ENCODE measurements around the gene SGF29.
A peak's percentile ranks its signal among the peaks of the same experiment; 100 is the strongest.

Gene SGF29

GRCh38 chr16:28546626-28547025, 7.1 kb upstream of the SGF29 start:
- no peak overlapping the region for H3K27ac ChIP-seq (ENCODE audit: low read length)
- DNase-seq (no peak), ATAC-seq (ENCODE audit: insufficient read depth, low read depth) (no peak)
- H3K36me3 ChIP-seq (ENCODE audit: insufficient read depth, low read length): no peaks in the 10 kb centered on the region
- no peaks in the 10 kb centered on the region for H3K4me1 ChIP-seq (ENCODE audit: insufficient read depth, low read length)
- H3K9ac ChIP-seq (ENCODE audit: low read depth, low read length): no peak overlapping the region
- no peaks in the 10 kb centered on the region for H3K79me2 ChIP-seq (ENCODE audit: insufficient read depth, low read length)
- H3K27me3 ChIP-seq (ENCODE audit: insufficient read depth, low read length, poor library complexity): no peaks in the 10 kb centered on the region
- no peaks in the 10 kb centered on the region for H4K20me1 ChIP-seq (ENCODE audit: insufficient read depth, low read length)
- TF ChIP-seq EZH2 (IDR thresholded peaks at IDR 0.05; ENCODE audit: borderline replicate concordance, low read depth, low read length, severe bottlenecking) (no peak), CTCF (IDR thresholded peaks at IDR 0.05; ENCODE audit: borderline replicate concordance, extremely low read depth, low read length, poor library complexity, severe bottlenecking) (no peak)
- no peak overlapping the region for H2AFZ ChIP-seq (ENCODE audit: low read depth, low read length)
- H3K4me3 ChIP-seq (ENCODE audit: low read depth in 1 of 2, low read length in 2 of 2): no peak overlapping the region
- no peak overlapping the region for H3K4me2 ChIP-seq (ENCODE audit: insufficient read depth, low read length)
- H3K9me3 ChIP-seq (ENCODE audit: insufficient read depth, low read length, severe bottlenecking): no peaks in the 10 kb centered on the region

GRCh38 chr16:28548306-28548802, 5.4 kb upstream of the SGF29 start:
- TF ChIP-seq CTCF (IDR thresholded peaks at IDR 0.05; ENCODE audit: borderline replicate concordance, extremely low read depth, low read length, poor library complexity, severe bottlenecking) (no peak), EZH2 (IDR thresholded peaks at IDR 0.05; ENCODE audit: borderline replicate concordance, low read depth, low read length, severe bottlenecking) (no peak)
- no peaks in the 10 kb centered on the region for H3K36me3 ChIP-seq (ENCODE audit: insufficient read depth, low read length)
- DNase-seq (no peak), ATAC-seq (ENCODE audit: insufficient read depth, low read depth) (no peak)
- no peak overlapping the region for H3K4me3 ChIP-seq (ENCODE audit: low read depth in 1 of 2, low read length in 2 of 2)
- peaks cover 7% of the 10 kb centered on the region for H3K4me1 ChIP-seq (ENCODE audit: insufficient read depth, low read length)
- no peak overlapping the region for H3K27ac ChIP-seq (ENCODE audit: low read length)
- no peaks in the 10 kb centered on the region for H3K79me2 ChIP-seq (ENCODE audit: insufficient read depth, low read length)
- no peak overlapping the region for H3K4me2 ChIP-seq (ENCODE audit: insufficient read depth, low read length)
- H2AFZ ChIP-seq (ENCODE audit: low read depth, low read length): no peak overlapping the region
- H3K27me3 ChIP-seq (ENCODE audit: insufficient read depth, low read length, poor library complexity): no peaks in the 10 kb centered on the region
- no peaks in the 10 kb centered on the region for H3K9me3 ChIP-seq (ENCODE audit: insufficient read depth, low read length, severe bottlenecking)
- no peak overlapping the region for H3K9ac ChIP-seq (ENCODE audit: low read depth, low read length)
- no peaks in the 10 kb centered on the region for H4K20me1 ChIP-seq (ENCODE audit: insufficient read depth, low read length)

- ATAC-seq (ENCODE audit: insufficient read depth, low read depth) (no peak), DNase-seq (no peak)
- H3K4me2 ChIP-seq (ENCODE audit: insufficient read depth, low read length): no peak overlapping the region
- peaks cover 9% of the 10 kb centered on the region for H3K4me1 ChIP-seq (ENCODE audit: insufficient read depth, low read length)
- no peaks in the 10 kb centered on the region for H3K36me3 ChIP-seq (ENCODE audit: insufficient read depth, low read length)
- no peaks in the 10 kb centered on the region for H3K9me3 ChIP-seq (ENCODE audit: insufficient read depth, low read length, severe bottlenecking)
- TF ChIP-seq CTCF (IDR thresholded peaks at IDR 0.05; ENCODE audit: borderline replicate concordance, extremely low read depth, low read length, poor library complexity, severe bottlenecking) (peak; percentile 67), EZH2 (IDR thresholded peaks at IDR 0.05; ENCODE audit: borderline replicate concordance, low read depth, low read length, severe bottlenecking) (no peak)
- no peak overlapping the region for H3K27ac ChIP-seq (ENCODE audit: low read length)
- H3K4me3 ChIP-seq (ENCODE audit: low read depth in 1 of 2, low read length in 2 of 2): no peak overlapping the region
- no peaks in the 10 kb centered on the region for H3K27me3 ChIP-seq (ENCODE audit: insufficient read depth, low read length, poor library complexity)
- H3K9ac ChIP-seq (ENCODE audit: low read depth, low read length): no peak overlapping the region
- H3K79me2 ChIP-seq (ENCODE audit: insufficient read depth, low read length): peaks cover 2% of the 10 kb centered on the region
- H4K20me1 ChIP-seq (ENCODE audit: insufficient read depth, low read length): no peaks in the 10 kb centered on the region
- H2AFZ ChIP-seq (ENCODE audit: low read depth, low read length): no peak overlapping the region
Measured at GRCh38 chr16:28549301-28549899, 4.3 kb upstream of the SGF29 start.

All from DND-41 (cell line).